Measurements from ENCODE around the gene PABPN1L.

GRCh38 chr16:88867581-88868246, 1.3 kb upstream of the PABPN1L start:
- no peak for TF ChIP-seq CTCF (CRISPR knock-in tag; IDR thresholded peaks at IDR 0.05)
- no peak for TF ChIP-seq ZNF740 (CRISPR knock-in tag; IDR thresholded peaks at IDR 0.05)
- no peak for TF ChIP-seq REPIN1 (CRISPR knock-in tag; IDR thresholded peaks at IDR 0.05; ENCODE audit: borderline replicate concordance, low read depth)

Measured in HepG2 (cell line).